GM12878 (cell line): Measurements from ENCODE around the gene VWA7. TPM values are rescaled to one million over a fixed set of nuclear protein-coding genes. Genes with fewer than 3 reads are reported as not detected.

Experiments used
- BACH1 ChIP-seq: fragments of 450-650 bp; IDR thresholded peaks from 2 replicates; pipeline ENCODE4 v1.6.1; 2017; ENCODE audit warnings: mild to moderate bottlenecking, borderline replicate concordance
- CHD1 ChIP-seq: IDR thresholded peaks from 2 replicates; pipeline ENCODE4 v1.6.1; 2012; ENCODE audit warnings: low read depth, low read length, improper control_type of control experiment
- CHD4 ChIP-seq: fragments of 200-600 bp; sonication (generic); IDR thresholded peaks from 2 replicates; pipeline ENCODE4 v1.6.1; 2016; ENCODE audit warnings: mild to moderate bottlenecking
- EP300 ChIP-seq, 2 experiments: fragments of 150-350 bp in 1 of 2; IDR thresholded peaks; 2 replicates each; pipeline ENCODE4 v1.6.1; 2011 to 2012; ENCODE audit warnings: low read depth in 2 of 2, low read length in 2 of 2, borderline replicate concordance in 1 of 2, improper control_type of control experiment in 1 of 2, inconsistent platforms in 1 of 2; ENCODE audit not compliant: control insufficient read depth in 1 of 2
- HCFC1 ChIP-seq: fragments of 150-350 bp; IDR thresholded peaks from 2 replicates; pipeline ENCODE4 v1.6.1; 2014; ENCODE audit warnings: low read length
- HDGF ChIP-seq: fragments of 450-650 bp; IDR thresholded peaks from 2 replicates; pipeline ENCODE4 v1.6.1; 2016; ENCODE audit warnings: antibody characterized with exemption
- IKZF2 ChIP-seq, 2 experiments: fragments of 450-650 bp; IDR thresholded peaks; 2 replicates each; pipeline ENCODE4 v1.6.1; 2017; ENCODE audit warnings: mild to moderate bottlenecking in 2 of 2, moderate library complexity in 2 of 2
- MYB ChIP-seq: fragments of 150-350 bp; IDR thresholded peaks from 2 replicates; pipeline ENCODE4 v1.6.1; 2014; ENCODE audit warnings: mild to moderate bottlenecking, low read depth, low read length, borderline replicate concordance
- NFIC ChIP-seq: IDR thresholded peaks from 2 replicates; pipeline ENCODE4 v1.6.1; 2012; ENCODE audit warnings: low read depth, mild to moderate bottlenecking, inconsistent platforms, low read length, moderate library complexity
- POLR2A ChIP-seq: IDR thresholded peaks from 2 replicates; pipeline ENCODE4 v1.6.1; 2011; ENCODE audit warnings: low read depth, mild to moderate bottlenecking, low read length
- RB1 ChIP-seq: fragments of 450-650 bp; formaldehyde crosslinking; IDR thresholded peaks from 2 replicates; pipeline ENCODE4 v1.6.1; 2017; ENCODE audit warnings: mild to moderate bottlenecking, borderline replicate concordance
- RELA ChIP-seq: fragments of 450-650 bp; IDR thresholded peaks from 2 replicates; pipeline ENCODE4 v1.8.0; 2014; ENCODE audit warnings: borderline replicate concordance; ENCODE audit not compliant: partially characterized antibody
- SPI1 ChIP-seq: IDR thresholded peaks from 2 replicates; pipeline ENCODE4 v1.6.1; 2011; ENCODE audit warnings: low read depth, mild to moderate bottlenecking, low read length, moderate library complexity, borderline replicate concordance; ENCODE audit not compliant: insufficient read depth
- TAF1 ChIP-seq: IDR thresholded peaks from 2 replicates; pipeline ENCODE4 v1.6.1; 2011; ENCODE audit warnings: mild to moderate bottlenecking, low read depth, low read length, borderline replicate concordance
- TARDBP ChIP-seq: IDR thresholded peaks from 2 replicates; pipeline ENCODE4 v1.6.1; 2016; ENCODE audit warnings: borderline replicate concordance
- TCF12 ChIP-seq: IDR thresholded peaks from 2 replicates; pipeline ENCODE4 v1.6.1; 2011; ENCODE audit warnings: low read depth, mild to moderate bottlenecking, low read length
- YBX1 ChIP-seq: fragments of 450-650 bp; IDR thresholded peaks from 2 replicates; pipeline ENCODE4 v1.6.1; 2016; ENCODE audit warnings: antibody characterized with exemption
- YY1 ChIP-seq: IDR thresholded peaks from 2 replicates; pipeline ENCODE4 v1.6.1; 2011; ENCODE audit warnings: low read depth, mild to moderate bottlenecking, low read length
- ZZZ3 ChIP-seq: IDR thresholded peaks from 2 replicates; pipeline ENCODE4 v1.6.1; 2011; ENCODE audit warnings: low read depth; ENCODE audit not compliant: control insufficient read depth, insufficient read length
- polyA plus RNA-seq, 11 experiments: library from polyadenylated mRNA; depleted of rRNA in 4 of 11; unstranded in 6 of 11; stranded (reverse) in 5 of 11; fragments of >200 nt; fragmentation: Nextera tagmentation in 4 of 11; fragmentation: Illumina TruSeq in 1 of 11; extraction: Ambion mirVana in 4 of 11; extraction: Trizol in 1 of 11; gene quantifications; 1 replicate in 1 of 11; 2 replicates in 10 of 11; pipeline versions ENCODE4 v1.2.1 to v1.2.3, GENCODE V29; 2011 to 2016; ENCODE audit warnings: inconsistent platforms in 2 of 11, missing spikeins in 2 of 11, low read depth in 1 of 11
- total RNA-seq, 4 experiments: library from RNA; depleted of rRNA in 3 of 4; stranded (reverse); fragments of >200 nt in 3 of 4; fragmentation: Illumina TruSeq in 1 of 4; extraction: Trizol in 1 of 4; gene quantifications; 2 replicates each; pipeline versions ENCODE4 v1.2.1 to v1.2.3, GENCODE V29; 2013 to 2021
- TF ChIP-seq, protein P1 (sequence below): fragments of 450-650 bp; IDR thresholded peaks from 2 replicates; pipeline ENCODE4 v1.6.1; 2017; ENCODE audit warnings: mild to moderate bottlenecking, moderate library complexity
- TF ChIP-seq, protein P2 (sequence below): fragments of 450-650 bp; IDR thresholded peaks from 2 replicates; pipeline ENCODE4 v1.6.1; 2017; ENCODE audit warnings: mild to moderate bottlenecking
- TF ChIP-seq, protein P3 (sequence below): fragments of 450-650 bp; IDR thresholded peaks from 2 replicates; pipeline ENCODE4 v1.6.1; 2014; ENCODE audit warnings: mild to moderate bottlenecking
- TF ChIP-seq, protein P4 (sequence below): IDR thresholded peaks from 2 replicates; pipeline ENCODE4 v1.6.1; 2011; ENCODE audit warnings: borderline replicate concordance, low read depth, mild to moderate bottlenecking, moderate library complexity, low read length; ENCODE audit not compliant: insufficient read depth, poor library complexity, severe bottlenecking

Gene VWA7
- total and polyA plus RNA-seq, 10 of the 15 experiments (the other 5 are each of a cell fraction or from before 2014, with no cell fraction given), result 0.11 to 3.1 (median 1.2) TPM; not detected in 1

DNA sequence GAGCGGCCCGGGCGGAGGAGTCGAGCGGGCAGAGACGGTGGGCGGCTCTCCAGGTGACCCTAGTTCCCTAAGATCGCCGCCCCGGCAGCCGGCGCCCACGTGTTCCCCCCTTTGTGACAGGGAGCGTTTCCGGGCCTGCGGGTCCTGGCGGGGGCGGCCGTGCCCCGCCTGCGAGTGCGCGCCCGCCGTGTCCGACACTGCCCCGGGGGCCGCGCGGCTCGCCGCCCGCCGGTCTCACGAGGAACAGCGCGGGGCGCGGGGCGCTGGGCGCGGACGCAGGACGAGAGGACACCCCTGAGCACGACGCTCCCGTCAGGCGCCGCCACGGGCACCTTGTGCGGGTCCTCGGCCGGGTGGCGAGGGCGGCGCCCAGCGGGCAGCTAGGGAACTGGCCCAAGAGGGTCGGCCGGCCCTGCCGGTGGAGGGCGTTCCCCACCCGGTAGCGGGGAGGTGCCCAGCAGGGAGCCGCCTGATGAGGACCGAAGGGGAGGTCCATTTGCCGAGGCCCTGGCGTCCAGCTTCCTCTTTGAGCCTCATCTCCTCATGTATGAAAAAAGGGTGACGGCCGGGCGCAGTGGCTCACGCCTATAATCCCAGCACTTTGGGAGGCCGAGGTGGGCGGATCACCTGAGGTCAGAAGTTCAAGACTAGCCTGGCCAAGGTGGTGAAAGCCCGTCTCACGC is 18.6 kb upstream of the VWA7 start, which contains the start of gene VARS1 (continued):
- TF ChIP-seq POLR2A (peak; percentile 76), YBX1 (no peak), HCFC1 (peak; percentile 59; the same call in 1 of the 2 replicates), RB1 (peak; percentile 97), RELA (peak; percentile 86), IKZF2 (IDR thresholded peaks at IDR 0.05) (0 out of 4 replicates have a peak, but pooled peaks of 1 of the 2 experiments have one; percentile 7), EP300 (IDR thresholded peaks at IDR 0.05; ENCODE audit: borderline replicate concordance in 1 of 2, control insufficient read depth in 1 of 2, low read depth in 2 of 2, low read length in 2 of 2) (no peak), NFIC (no peak), YY1 (peak; percentile 58), ZZZ3 (no peak), MYB (peak; percentile 98), CHD4 (no peak), CHD1 (no peak), HDGF (peak; percentile 98), TCF12 (0 out of 2 replicates have a peak, but pooled peaks have one; percentile 43), TAF1 (no peak; the same call in 1 of the 2 replicates), SPI1 (peak; percentile 43; the same call in 1 of the 2 replicates), TARDBP (peak; percentile 38; the same call in 1 of the 2 replicates), BACH1 (peak; percentile 97)
- TF ChIP-seq, protein P1, sequence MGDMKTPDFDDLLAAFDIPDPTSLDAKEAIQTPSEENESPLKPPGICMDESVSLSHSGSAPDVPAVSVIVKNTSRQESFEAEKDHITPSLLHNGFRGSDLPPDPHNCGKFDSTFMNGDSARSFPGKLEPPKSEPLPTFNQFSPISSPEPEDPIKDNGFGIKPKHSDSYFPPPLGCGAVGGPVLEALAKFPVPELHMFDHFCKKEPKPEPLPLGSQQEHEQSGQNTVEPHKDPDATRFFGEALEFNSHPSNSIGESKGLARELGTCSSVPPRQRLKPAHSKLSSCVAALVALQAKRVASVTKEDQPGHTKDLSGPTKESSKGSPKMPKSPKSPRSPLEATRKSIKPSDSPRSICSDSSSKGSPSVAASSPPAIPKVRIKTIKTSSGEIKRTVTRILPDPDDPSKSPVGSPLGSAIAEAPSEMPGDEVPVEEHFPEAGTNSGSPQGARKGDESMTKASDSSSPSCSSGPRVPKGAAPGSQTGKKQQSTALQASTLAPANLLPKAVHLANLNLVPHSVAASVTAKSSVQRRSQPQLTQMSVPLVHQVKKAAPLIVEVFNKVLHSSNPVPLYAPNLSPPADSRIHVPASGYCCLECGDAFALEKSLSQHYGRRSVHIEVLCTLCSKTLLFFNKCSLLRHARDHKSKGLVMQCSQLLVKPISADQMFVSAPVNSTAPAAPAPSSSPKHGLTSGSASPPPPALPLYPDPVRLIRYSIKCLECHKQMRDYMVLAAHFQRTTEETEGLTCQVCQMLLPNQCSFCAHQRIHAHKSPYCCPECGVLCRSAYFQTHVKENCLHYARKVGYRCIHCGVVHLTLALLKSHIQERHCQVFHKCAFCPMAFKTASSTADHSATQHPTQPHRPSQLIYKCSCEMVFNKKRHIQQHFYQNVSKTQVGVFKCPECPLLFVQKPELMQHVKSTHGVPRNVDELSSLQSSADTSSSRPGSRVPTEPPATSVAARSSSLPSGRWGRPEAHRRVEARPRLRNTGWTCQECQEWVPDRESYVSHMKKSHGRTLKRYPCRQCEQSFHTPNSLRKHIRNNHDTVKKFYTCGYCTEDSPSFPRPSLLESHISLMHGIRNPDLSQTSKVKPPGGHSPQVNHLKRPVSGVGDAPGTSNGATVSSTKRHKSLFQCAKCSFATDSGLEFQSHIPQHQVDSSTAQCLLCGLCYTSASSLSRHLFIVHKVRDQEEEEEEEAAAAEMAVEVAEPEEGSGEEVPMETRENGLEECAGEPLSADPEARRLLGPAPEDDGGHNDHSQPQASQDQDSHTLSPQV, result peak; percentile 97
- TF ChIP-seq, protein P2, sequence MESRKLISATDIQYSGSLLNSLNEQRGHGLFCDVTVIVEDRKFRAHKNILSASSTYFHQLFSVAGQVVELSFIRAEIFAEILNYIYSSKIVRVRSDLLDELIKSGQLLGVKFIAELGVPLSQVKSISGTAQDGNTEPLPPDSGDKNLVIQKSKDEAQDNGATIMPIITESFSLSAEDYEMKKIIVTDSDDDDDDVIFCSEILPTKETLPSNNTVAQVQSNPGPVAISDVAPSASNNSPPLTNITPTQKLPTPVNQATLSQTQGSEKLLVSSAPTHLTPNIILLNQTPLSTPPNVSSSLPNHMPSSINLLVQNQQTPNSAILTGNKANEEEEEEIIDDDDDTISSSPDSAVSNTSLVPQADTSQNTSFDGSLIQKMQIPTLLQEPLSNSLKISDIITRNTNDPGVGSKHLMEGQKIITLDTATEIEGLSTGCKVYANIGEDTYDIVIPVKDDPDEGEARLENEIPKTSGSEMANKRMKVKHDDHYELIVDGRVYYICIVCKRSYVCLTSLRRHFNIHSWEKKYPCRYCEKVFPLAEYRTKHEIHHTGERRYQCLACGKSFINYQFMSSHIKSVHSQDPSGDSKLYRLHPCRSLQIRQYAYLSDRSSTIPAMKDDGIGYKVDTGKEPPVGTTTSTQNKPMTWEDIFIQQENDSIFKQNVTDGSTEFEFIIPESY, result peak; percentile 75; the same call in 1 of the 2 replicates
- TF ChIP-seq, protein P3, sequence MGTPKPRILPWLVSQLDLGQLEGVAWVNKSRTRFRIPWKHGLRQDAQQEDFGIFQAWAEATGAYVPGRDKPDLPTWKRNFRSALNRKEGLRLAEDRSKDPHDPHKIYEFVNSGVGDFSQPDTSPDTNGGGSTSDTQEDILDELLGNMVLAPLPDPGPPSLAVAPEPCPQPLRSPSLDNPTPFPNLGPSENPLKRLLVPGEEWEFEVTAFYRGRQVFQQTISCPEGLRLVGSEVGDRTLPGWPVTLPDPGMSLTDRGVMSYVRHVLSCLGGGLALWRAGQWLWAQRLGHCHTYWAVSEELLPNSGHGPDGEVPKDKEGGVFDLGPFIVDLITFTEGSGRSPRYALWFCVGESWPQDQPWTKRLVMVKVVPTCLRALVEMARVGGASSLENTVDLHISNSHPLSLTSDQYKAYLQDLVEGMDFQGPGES, result peak; percentile 48; the same call in 1 of the 2 replicates
- TF ChIP-seq, protein P4, sequence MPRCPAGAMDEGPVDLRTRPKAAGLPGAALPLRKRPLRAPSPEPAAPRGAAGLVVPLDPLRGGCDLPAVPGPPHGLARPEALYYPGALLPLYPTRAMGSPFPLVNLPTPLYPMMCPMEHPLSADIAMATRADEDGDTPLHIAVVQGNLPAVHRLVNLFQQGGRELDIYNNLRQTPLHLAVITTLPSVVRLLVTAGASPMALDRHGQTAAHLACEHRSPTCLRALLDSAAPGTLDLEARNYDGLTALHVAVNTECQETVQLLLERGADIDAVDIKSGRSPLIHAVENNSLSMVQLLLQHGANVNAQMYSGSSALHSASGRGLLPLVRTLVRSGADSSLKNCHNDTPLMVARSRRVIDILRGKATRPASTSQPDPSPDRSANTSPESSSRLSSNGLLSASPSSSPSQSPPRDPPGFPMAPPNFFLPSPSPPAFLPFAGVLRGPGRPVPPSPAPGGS, result no peak
